Stromal cell of bone marrow (primary cell): Measurements from ENCODE around the gene CLIC5.
A peak's percentile ranks its signal among the peaks of the same experiment; 100 is the strongest.

Experiments
- DNase-seq: peaks from one replicate; pipeline ENCODE4 v3.0.0-alpha.2; 2012; ENCODE audit warnings: low read depth

The CLIC5 gene

DNA sequence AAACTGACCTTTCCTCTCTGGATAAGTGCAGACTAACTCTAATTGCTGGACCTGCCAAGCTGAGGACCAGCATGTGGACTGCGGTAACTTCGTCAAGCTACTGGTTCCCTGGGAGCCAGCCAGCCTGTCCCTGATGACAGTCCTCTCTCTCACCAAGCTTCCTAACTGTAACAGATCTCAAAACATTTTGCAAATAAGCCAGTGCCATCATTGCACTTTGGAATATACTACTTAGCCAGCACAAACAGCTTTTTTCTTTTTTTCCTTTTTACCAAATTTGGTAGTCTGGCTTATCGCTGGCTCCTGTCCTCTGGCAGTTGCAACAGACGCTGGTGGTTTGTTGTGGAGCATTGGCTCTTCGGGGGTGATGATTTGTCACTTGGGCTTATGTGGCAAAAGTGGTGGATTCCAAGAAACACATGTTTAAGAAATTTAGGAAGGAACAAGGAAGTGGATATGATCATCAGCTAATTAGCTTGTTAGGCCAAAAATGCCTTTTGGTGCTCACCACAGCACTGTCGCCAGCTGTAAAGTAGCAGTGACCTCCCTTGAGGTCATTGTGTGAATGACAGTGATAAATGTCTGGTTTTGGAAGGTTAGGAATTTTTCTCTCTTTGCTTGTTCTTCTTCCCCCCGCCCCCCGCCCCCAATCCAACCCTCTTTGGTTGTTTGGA, 171.7 kb downstream of the CLIC5 start:
- DNase-seq: peak; percentile 44

DNA sequence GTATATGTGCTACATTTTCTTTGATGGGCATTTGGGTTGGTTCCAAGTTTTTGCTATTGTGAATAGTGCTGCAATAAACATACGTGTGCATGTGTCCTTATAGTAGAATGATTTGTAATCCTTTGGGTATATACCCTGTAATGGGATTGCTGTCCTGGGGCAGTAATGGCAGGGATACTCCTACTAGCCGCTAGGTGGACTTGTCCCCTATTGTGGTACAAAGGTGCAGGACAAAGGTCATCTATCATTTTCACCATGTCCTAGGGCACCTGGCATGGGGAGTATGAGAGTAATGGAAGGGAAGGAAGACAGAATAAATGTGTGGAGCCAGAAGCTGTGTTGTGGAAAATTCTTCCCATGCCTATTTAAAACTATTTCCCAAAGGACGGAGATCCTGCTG, 174.6 kb downstream of the CLIC5 start:
- no peak for DNase-seq

DNA sequence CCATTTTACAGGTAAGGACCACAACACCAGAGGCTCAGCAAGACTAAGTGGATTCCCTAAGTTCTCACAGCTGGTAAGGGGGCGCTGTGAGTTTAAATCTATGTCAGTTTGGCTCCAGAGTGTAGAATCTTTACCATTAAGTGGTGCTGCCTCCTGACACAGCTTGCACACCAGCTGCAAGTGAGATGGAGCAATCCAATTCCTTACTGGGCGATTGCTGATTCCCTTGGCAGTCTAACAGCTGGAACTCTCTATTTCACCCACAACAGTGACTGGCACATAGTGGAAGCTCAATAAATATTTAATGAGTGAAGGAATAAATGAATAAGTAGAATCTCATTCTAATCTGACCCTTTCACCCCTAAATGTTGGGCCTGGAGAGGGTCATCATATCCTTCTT, 176.7 kb downstream of the CLIC5 start:
- no peak for DNase-seq

DNA sequence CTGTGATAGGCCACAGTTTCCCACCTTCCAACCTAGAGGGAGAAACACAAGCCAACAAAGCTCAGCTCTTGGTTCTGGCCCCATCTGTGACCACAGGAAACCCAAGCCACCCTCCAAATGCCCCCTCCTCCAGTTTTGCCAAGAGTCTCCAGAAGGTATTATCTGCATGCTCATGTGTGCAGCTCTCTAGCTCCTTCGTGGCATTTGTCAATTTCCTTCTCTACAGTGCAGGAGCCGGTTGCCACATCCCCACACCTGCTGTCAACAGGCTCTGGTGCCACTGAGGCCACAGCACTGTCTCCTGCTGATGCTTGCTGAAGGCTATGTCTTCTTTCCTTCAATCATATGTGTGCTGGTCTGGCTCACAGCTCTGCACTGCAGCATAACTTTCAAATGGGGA, 177.2 kb downstream of the CLIC5 start:
- DNase-seq: no peak

DNA sequence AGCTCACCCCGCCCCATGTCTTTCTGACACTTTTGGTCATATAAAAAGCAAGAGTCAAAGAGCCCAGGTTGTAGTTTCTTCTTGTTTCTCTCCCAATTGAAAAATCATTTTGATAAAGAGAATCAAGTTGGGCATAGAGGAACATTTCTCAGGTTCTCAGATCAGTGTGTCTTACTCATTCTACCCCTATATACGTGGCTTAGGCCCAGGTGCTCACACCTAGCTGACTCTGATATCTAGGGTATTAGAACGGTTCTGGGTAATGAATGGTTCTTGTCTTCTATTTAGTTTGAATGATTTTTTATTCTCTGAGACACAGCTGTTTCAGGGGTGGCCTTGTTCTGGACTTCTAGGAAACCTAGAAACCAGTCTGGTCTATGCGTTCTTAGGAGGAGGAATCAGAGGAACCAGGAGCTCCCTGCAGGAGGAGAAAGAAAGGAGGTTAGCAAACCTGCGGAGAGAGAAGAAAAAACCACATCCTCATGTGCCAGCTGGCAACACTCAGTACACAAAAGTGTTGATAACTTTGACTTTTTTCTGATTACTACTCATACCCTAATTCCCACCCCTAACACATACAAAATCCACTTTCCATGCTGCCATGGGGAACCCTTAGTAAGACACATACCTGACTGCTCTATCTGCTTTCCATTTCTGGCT, 178.0 kb downstream of the CLIC5 start:
- no peak for DNase-seq

DNA sequence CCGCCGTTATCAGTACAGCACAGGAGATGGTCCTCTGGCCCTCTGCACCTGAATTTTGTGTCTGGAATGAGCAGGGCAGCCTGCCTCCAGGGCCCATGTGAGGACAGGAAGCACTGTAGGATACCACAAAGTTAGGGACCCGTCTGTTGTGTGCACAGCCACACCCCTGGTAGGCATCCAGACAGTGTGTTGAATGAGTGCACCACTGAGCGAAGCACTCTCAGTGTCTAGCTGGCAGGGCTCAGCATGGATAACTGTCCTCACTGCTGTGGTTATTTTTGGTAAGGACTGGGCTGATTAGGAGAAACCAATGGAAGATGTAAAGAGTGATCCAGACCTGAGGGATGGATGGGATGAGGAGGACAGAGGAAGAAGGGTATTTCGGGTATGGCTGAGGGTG, 178.7 kb downstream of the CLIC5 start:
- DNase-seq: no peak

DNA sequence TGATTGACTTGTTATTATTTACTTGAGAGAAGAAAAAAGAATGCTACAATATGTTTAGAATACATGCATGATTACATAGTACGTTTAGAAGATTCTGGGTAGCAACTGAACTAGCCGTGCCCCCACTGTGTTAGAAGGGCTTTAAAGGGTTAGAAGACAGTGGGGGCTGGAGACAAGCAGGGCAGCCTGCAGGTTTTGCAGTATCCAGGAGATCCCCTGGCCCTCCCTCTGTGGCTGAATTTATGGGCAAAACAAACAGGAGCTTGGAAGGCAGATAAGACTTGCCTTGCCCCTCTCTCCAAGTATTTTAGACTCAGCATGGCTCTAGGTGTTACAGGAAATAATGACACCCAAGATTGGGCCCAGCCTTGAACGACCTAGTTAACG, 179.2 kb downstream of the CLIC5 start:
- no peak for DNase-seq

DNA sequence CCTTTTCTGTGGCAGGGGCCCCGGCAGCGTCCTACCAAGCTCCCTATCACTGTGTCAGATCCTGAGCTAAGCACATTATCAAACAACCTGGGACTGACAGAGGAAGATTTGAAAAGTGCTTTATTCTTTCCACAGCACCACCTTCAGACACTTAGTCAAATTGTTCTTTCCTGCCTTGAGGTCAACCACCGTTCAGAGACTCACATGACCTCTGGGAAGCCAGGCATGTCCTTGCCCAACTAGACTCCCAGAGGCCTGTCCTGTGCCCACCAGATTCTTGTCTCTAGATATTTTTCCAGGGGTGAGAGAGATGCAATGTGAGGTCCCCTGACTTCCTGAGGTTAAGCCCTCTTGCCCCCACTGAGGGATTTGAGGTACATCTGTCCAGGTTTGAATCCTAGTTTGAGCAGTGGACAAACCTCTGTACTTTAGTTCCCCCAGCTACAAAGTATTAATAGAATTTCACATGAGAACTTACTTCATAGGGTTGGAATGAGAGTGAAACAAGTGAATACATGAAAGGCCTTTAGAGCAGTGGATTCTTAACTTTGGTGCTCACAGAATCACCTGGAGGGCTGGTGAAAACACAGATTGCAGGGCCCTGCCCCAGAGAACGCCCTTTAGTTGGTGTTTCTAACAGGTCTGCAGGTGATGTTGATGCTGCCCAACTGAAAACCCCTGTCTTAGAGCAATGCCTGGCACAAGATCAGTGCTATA, 179.8 kb downstream of the CLIC5 start:
- no peak for DNase-seq

DNA sequence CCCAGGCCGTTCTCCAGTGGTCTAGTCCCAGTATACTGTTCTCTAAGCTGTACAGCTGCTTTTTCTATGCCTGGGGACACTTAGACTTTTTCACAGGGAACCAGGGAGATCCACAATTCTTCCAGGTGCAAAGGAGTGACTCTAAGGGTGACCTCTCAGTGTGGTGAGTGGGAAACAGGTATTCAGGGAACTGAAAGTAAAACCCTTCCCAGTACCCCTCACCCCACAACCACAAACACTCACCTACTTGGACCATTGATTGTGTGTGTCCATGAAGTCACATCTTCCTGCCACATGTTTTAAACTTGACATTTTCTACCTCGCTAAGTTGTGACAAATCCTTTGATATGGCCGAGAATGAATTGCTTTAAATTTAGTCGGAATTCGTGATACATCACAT, 183.6 kb downstream of the CLIC5 start:
- no peak for DNase-seq
